ENCODE measurements around the gene PRAMEF12. TPM values are rescaled to one million over a fixed set of nuclear protein-coding genes. Genes with fewer than 3 reads are reported as not detected.
"Not testable (repeated sequence)": the region's sequence is repeated elsewhere in the genome, so short reads cannot be mapped to it uniquely, and the experiment has no call there.

Gene PRAMEF12
- total RNA-seq, 1 experiment from 2014 or later, result not detected

GRCh38 chr1:12809933-12810332, 36.4 kb downstream of the PRAMEF12 start (continued):
- TF ChIP-seq ERG (CRISPR knock-in tag; IDR thresholded peaks at IDR 0.05), result no peak
- TF ChIP-seq RELA (CRISPR knock-in tag; IDR thresholded peaks at IDR 0.05; ENCODE audit: borderline replicate concordance), result no peak
- no peak for TF ChIP-seq ZNF219 (CRISPR knock-in tag; IDR thresholded peaks at IDR 0.05; ENCODE audit: borderline replicate concordance)

- DNase-seq (ENCODE audit: low spot score), result no peak
- CTCF ChIA-PET, result no interaction called here
- H3K36me3 Mint-ChIP-seq, result peaks cover 45% of the 10 kb centered on the region
- H3K9me3 Mint-ChIP-seq, result peaks cover 76% of the 10 kb centered on the region
- H3K27me3 Mint-ChIP-seq (ENCODE audit: low read depth), result peaks cover 17% of the 10 kb centered on the region
- no peaks in the 10 kb centered on the region for H3K4me1 Mint-ChIP-seq
- TF ChIP-seq ATF6 (CRISPR knock-in tag; IDR thresholded peaks at IDR 0.05), result no peak
- TF ChIP-seq, protein P1, sequence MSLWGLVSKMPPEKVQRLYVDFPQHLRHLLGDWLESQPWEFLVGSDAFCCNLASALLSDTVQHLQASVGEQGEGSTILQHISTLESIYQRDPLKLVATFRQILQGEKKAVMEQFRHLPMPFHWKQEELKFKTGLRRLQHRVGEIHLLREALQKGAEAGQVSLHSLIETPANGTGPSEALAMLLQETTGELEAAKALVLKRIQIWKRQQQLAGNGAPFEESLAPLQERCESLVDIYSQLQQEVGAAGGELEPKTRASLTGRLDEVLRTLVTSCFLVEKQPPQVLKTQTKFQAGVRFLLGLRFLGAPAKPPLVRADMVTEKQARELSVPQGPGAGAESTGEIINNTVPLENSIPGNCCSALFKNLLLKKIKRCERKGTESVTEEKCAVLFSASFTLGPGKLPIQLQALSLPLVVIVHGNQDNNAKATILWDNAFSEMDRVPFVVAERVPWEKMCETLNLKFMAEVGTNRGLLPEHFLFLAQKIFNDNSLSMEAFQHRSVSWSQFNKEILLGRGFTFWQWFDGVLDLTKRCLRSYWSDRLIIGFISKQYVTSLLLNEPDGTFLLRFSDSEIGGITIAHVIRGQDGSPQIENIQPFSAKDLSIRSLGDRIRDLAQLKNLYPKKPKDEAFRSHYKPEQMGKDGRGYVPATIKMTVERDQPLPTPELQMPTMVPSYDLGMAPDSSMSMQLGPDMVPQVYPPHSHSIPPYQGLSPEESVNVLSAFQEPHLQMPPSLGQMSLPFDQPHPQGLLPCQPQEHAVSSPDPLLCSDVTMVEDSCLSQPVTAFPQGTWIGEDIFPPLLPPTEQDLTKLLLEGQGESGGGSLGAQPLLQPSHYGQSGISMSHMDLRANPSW (CRISPR knock-in tag; conservative IDR thresholded peaks at IDR 0.05; ENCODE audit: low read depth), result no peak
- no peak for TF ChIP-seq FOXJ3 (CRISPR knock-in tag; IDR thresholded peaks at IDR 0.05; ENCODE audit: borderline replicate concordance)
- POLR2A ChIA-PET, result no interaction called here
- H3K4me3 Mint-ChIP-seq, result no peak overlapping the region
- no peak overlapping the region for H3K27ac Mint-ChIP-seq
- no peak for ATAC-seq
These were observed 37.3 kb downstream of the PRAMEF12 start for GRCh38 chr1:12810691-12811408.

- DNase-seq (ENCODE audit: low spot score) (no peak), ATAC-seq (no peak)
- no peaks in the 10 kb centered on the region for H3K4me1 Mint-ChIP-seq
- peaks cover 39% of the 10 kb centered on the region for H3K36me3 Mint-ChIP-seq
- TF ChIP-seq, protein P2, sequence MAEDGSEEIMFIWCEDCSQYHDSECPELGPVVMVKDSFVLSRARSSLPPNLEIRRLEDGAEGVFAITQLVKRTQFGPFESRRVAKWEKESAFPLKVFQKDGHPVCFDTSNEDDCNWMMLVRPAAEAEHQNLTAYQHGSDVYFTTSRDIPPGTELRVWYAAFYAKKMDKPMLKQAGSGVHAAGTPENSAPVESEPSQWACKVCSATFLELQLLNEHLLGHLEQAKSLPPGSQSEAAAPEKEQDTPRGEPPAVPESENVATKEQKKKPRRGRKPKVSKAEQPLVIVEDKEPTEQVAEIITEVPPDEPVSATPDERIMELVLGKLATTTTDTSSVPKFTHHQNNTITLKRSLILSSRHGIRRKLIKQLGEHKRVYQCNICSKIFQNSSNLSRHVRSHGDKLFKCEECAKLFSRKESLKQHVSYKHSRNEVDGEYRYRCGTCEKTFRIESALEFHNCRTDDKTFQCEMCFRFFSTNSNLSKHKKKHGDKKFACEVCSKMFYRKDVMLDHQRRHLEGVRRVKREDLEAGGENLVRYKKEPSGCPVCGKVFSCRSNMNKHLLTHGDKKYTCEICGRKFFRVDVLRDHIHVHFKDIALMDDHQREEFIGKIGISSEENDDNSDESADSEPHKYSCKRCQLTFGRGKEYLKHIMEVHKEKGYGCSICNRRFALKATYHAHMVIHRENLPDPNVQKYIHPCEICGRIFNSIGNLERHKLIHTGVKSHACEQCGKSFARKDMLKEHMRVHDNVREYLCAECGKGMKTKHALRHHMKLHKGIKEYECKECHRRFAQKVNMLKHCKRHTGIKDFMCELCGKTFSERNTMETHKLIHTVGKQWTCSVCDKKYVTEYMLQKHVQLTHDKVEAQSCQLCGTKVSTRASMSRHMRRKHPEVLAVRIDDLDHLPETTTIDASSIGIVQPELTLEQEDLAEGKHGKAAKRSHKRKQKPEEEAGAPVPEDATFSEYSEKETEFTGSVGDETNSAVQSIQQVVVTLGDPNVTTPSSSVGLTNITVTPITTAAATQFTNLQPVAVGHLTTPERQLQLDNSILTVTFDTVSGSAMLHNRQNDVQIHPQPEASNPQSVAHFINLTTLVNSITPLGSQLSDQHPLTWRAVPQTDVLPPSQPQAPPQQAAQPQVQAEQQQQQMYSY (CRISPR knock-in tag; IDR thresholded peaks at IDR 0.05), result no peak
- no peak for TF ChIP-seq NR1H2 (CRISPR knock-in tag; IDR thresholded peaks at IDR 0.05)
- TF ChIP-seq PREB (CRISPR knock-in tag; IDR thresholded peaks at IDR 0.05; ENCODE audit: borderline replicate concordance), result no peak
- no peak for TF ChIP-seq ZNF138 (CRISPR knock-in tag; conservative IDR thresholded peaks at IDR 0.05)
- no peak for TF ChIP-seq JAZF1 (CRISPR knock-in tag; IDR thresholded peaks at IDR 0.05)
- no peak for TF ChIP-seq EMX1 (CRISPR knock-in tag; IDR thresholded peaks at IDR 0.05)
- H3K9me3 Mint-ChIP-seq, result peaks cover 73% of the 10 kb centered on the region
- no peak overlapping the region for H3K27ac Mint-ChIP-seq
- ChIA-PET POLR2A (no interaction called here), CTCF (no interaction called here)
- H3K4me3 Mint-ChIP-seq, result no peak overlapping the region
- H3K27me3 Mint-ChIP-seq (ENCODE audit: low read depth), result peaks cover 13% of the 10 kb centered on the region
These were observed 37.9 kb downstream of the PRAMEF12 start for GRCh38 chr1:12811409-12811784.

DNA sequence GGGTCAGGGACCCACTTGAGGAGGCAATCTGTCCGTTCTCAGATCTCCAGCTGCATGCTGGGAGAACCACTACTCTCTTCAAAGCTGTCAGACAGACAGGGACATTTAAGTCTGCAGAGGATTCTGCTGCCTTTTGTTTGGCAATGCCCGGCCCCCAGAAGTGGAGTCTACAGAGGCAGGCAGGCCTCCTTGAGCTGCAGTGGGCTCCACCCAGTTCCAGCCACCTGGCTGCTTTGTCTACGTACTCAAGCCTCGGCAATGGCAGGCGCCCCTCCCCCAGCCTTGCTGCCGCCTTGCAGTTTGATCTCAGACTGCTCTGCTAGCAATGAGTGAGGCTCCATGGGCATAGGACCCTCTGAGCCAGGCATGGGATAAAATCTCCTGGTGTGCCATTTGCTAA, 45.5 kb downstream of the PRAMEF12 start:
- POLR2A ChIA-PET; ATAC-seq; DNase-seq (ENCODE audit: low spot score); CTCF ChIA-PET; H3K4me3 Mint-ChIP-seq; H3K27ac Mint-ChIP-seq; H3K4me1 Mint-ChIP-seq; H3K27me3 Mint-ChIP-seq (ENCODE audit: low read depth): not testable (repeated sequence)
- H3K9me3 Mint-ChIP-seq, result peaks cover 59% of the 10 kb centered on the region
- peaks cover 22% of the 10 kb centered on the region for H3K36me3 Mint-ChIP-seq

Data from WTC11 (cell line).